Smooth muscle cell (in vitro differentiated cells): Measurements from ENCODE around the gene SNX21. TPM values are rescaled to one million over a fixed set of nuclear protein-coding genes. Genes with fewer than 3 reads are reported as not detected.

Source experiments
- DNase-seq: peaks from one replicate; lab custom pipeline; 2025; ENCODE audit not compliant: unreplicated experiment; lab: John Stamatoyannopoulos, UW
- H2AFZ ChIP-seq: fragments of 200-600 bp; sonication (generic); 2 replicates; pipeline ENCODE4 v1.6.0; 2016; ENCODE audit warnings: antibody characterized with exemption, low read depth, mild to moderate bottlenecking
- H3F3A ChIP-seq: fragments of 200-600 bp; sonication (generic); 2 replicates; pipeline ENCODE4 v1.6.0; 2017; ENCODE audit warnings: antibody characterized with exemption, low read depth
- H3K27ac ChIP-seq: fragments of 200-600 bp; sonication (generic); 2 replicates; pipeline ENCODE4 v1.5.1; 2016; ENCODE audit warnings: low read depth, mild to moderate bottlenecking
- H3K27me3 ChIP-seq: fragments of 200-600 bp; sonication (generic); 2 replicates; pipeline ENCODE4 v1.6.1; 2016; ENCODE audit warnings: low read depth, mild to moderate bottlenecking
- H3K36me3 ChIP-seq: fragments of 200-600 bp; sonication (generic); 2 replicates; pipeline ENCODE4 v1.5.1; 2016; ENCODE audit warnings: low read depth
- H3K4me1 ChIP-seq: fragments of 200-600 bp; sonication (generic); 2 replicates; pipeline ENCODE4 v1.5.1; 2016; ENCODE audit warnings: low read depth
- H3K4me2 ChIP-seq: fragments of 200-600 bp; sonication (generic); 2 replicates; pipeline ENCODE4 v1.6.0; 2016; ENCODE audit warnings: mild to moderate bottlenecking
- H3K4me3 ChIP-seq: fragments of 200-600 bp; sonication (generic); 2 replicates; pipeline ENCODE4 v1.5.1; 2016; ENCODE audit warnings: mild to moderate bottlenecking
- H3K79me2 ChIP-seq: fragments of 200-600 bp; sonication (generic); 2 replicates; pipeline ENCODE4 v1.6.0; 2016; ENCODE audit warnings: low read depth, mild to moderate bottlenecking
- H3K9ac ChIP-seq: fragments of 200-600 bp; sonication (generic); 2 replicates; pipeline ENCODE4 v1.6.0; 2016; ENCODE audit warnings: low read depth
- H3K9me3 ChIP-seq: fragments of 200-600 bp; sonication (generic); replicated peaks from 2 replicates; pipeline ENCODE4 v1.5.1; 2016; ENCODE audit warnings: low read depth
- H4K20me1 ChIP-seq: fragments of 200-600 bp; sonication (generic); 2 replicates; pipeline ENCODE4 v1.6.0; 2016; ENCODE audit warnings: low read depth
- CTCF ChIP-seq: fragments of 200-600 bp; sonication (generic); IDR thresholded peaks from 2 replicates; pipeline ENCODE4 v1.5.1; 2017; ENCODE audit warnings: borderline replicate concordance, mild to moderate bottlenecking, antibody characterized with exemption; ENCODE audit not compliant: insufficient read depth, poor library complexity, severe bottlenecking
- WGBS: methylation state at CpG from one replicate; pipeline ENCODE4 v1.1.7; 2016; ENCODE audit warnings: low lambda C conversion rate; 5-methylcytosine and 5-hydroxymethylcytosine counted together
- polyA plus RNA-seq: library from polyadenylated mRNA; unstranded; fragments of >200 nt; fragmentation: Nextera tagmentation; extraction: Ambion mirVana; gene quantifications from 2 replicates; pipeline ENCODE4 v1.2.1, GENCODE V29; 2016
- total RNA-seq: library from RNA; depleted of rRNA; stranded (reverse); fragments of >200 nt; gene quantifications from 2 replicates; pipeline ENCODE4 v1.2.3, GENCODE V29; 2014

SNX21 gene
- total and polyA plus RNA-seq, 2 experiments from 2014 or later, result 14.4 to 14.7 TPM

- no peak overlapping the region for H3K27ac ChIP-seq
- peaks cover 10% of the 10 kb centered on the region for H3F3A ChIP-seq
- no peak overlapping the region for H2AFZ ChIP-seq
- H3K36me3 ChIP-seq, result no peaks in the 10 kb centered on the region
- no peaks in the 10 kb centered on the region for H3K9me3 ChIP-seq
- no peak overlapping the region for H3K4me3 ChIP-seq
- no peaks in the 10 kb centered on the region for H3K4me1 ChIP-seq
- H4K20me1 ChIP-seq, result peaks cover 22% of the 10 kb centered on the region
- DNase-seq, result no peak
- no peak for TF ChIP-seq CTCF
- no peak overlapping the region for H3K9ac ChIP-seq
- no peaks in the 10 kb centered on the region for H3K27me3 ChIP-seq
- H3K4me2 ChIP-seq, result no peak overlapping the region
- no peaks in the 10 kb centered on the region for H3K79me2 ChIP-seq
- 97% methylated on average over 10 of the region's 10 CpGs for WGBS
Observed at GRCh38 chr20:45841407-45842129, 8.0 kb downstream of the SNX21 start.

GRCh38 chr20:45842169-45842812, 8.7 kb downstream of the SNX21 start:
- Histone ChIP-seq H3K4me1 (no peaks in the 10 kb centered on the region), H3K4me3 (no peak overlapping the region), H3K27ac (peak overlapping the region; percentile 7), H3K4me2 (no peak overlapping the region), H2AFZ (no peak overlapping the region), H4K20me1 (peaks cover 18% of the 10 kb centered on the region), H3F3A (peaks cover 6% of the 10 kb centered on the region), H3K9me3 (no peaks in the 10 kb centered on the region), H3K36me3 (no peaks in the 10 kb centered on the region), H3K27me3 (no peaks in the 10 kb centered on the region), H3K9ac (no peak overlapping the region), H3K79me2 (no peaks in the 10 kb centered on the region)
- no peak for TF ChIP-seq CTCF
- WGBS, result 86% methylated on average over 5 of the region's 5 CpGs
- DNase-seq, result no peak

GRCh38 chr20:45843506-45843905, 9.9 kb downstream of the SNX21 start:
- Histone ChIP-seq H3K36me3 (no peaks in the 10 kb centered on the region), H3F3A (peaks cover 6% of the 10 kb centered on the region), H3K9me3 (no peaks in the 10 kb centered on the region), H3K4me2 (no peak overlapping the region), H3K4me3 (no peak overlapping the region), H3K27ac (no peak overlapping the region), H3K4me1 (no peaks in the 10 kb centered on the region), H3K27me3 (no peaks in the 10 kb centered on the region), H2AFZ (no peak overlapping the region), H3K9ac (no peak overlapping the region), H3K79me2 (no peaks in the 10 kb centered on the region), H4K20me1 (peaks cover 18% of the 10 kb centered on the region)
- 93% methylated on average over 14 of the region's 14 CpGs for WGBS
- no peak for TF ChIP-seq CTCF
- no peak for DNase-seq

GRCh38 chr20:45845452-45845851, 11.9 kb downstream of the SNX21 start:
- Histone ChIP-seq H3K9ac (no peak overlapping the region), H3K79me2 (no peaks in the 10 kb centered on the region), H3K4me2 (no peak overlapping the region), H2AFZ (no peak overlapping the region), H3K27ac (no peak overlapping the region), H3K36me3 (no peaks in the 10 kb centered on the region), H3K4me1 (no peaks in the 10 kb centered on the region), H3K4me3 (no peak overlapping the region), H3F3A (peaks cover 6% of the 10 kb centered on the region), H3K27me3 (no peaks in the 10 kb centered on the region), H4K20me1 (peaks cover 15% of the 10 kb centered on the region), H3K9me3 (no peaks in the 10 kb centered on the region)
- DNase-seq, result no peak
- no peak for TF ChIP-seq CTCF
